SW 1271 (cell line): Measurements from ENCODE around the gene FDXR.
"Not testable (repeated sequence)": the region's sequence is repeated elsewhere in the genome, so short reads cannot be mapped to it uniquely, and the experiment has no call there.

Experiments
- DNase-seq, 2 experiments: peaks; one replicate each; lab custom pipeline; 2025; lab: John Stamatoyannopoulos, UW

The FDXR gene

GRCh38 chr17:74872313-74873036 is at the start of gene FDXR:
FDXR (minus strand) TSS chr17:74872994; CDS start chr17:74872944, 50 bp downstream.
- peak in 1 of 2 experiments; percentile 56 for DNase-seq

- DNase-seq, result no peak
Measured at GRCh38 chr17:74922172-74922571, 49.4 kb upstream of the FDXR start.

- no peak for DNase-seq
Measured at GRCh38 chr17:74921769-74922168, 49.0 kb upstream of the FDXR start.

GRCh38 chr17:74921026-74921681 is 48.4 kb upstream of the FDXR start:
- no peak for DNase-seq

- DNase-seq, result no peak
Measured at GRCh38 chr17:74920642-74921025, 47.8 kb upstream of the FDXR start.

- no peak for DNase-seq
Measured at GRCh38 chr17:74920306-74920620, 47.5 kb upstream of the FDXR start.

- DNase-seq, result no peak
Measured at GRCh38 chr17:74919440-74920305, 46.9 kb upstream of the FDXR start.

- DNase-seq, result no peak
Measured at GRCh38 chr17:74918906-74919305, 46.1 kb upstream of the FDXR start.

- DNase-seq, result no peak
Measured at GRCh38 chr17:74917430-74917829, 44.6 kb upstream of the FDXR start.

GRCh38 chr17:74916851-74917199 is 44.0 kb upstream of the FDXR start:
- DNase-seq, result no peak

- no peak for DNase-seq
Measured at GRCh38 chr17:74916136-74916850, 43.5 kb upstream of the FDXR start.

- not testable (repeated sequence) for DNase-seq
Measured at GRCh38 chr17:74911423-74911822, 38.6 kb upstream of the FDXR start.

GRCh38 chr17:74909097-74909496 is 36.3 kb upstream of the FDXR start:
- DNase-seq, result not testable (repeated sequence)

- no peak for DNase-seq
Measured at GRCh38 chr17:74907012-74907411, 34.2 kb upstream of the FDXR start.

GRCh38 chr17:74906214-74906793 is 33.5 kb upstream of the FDXR start:
- not testable (repeated sequence) for DNase-seq

- no peak for DNase-seq
Measured at GRCh38 chr17:74904687-74905409, 32.1 kb upstream of the FDXR start.

GRCh38 chr17:74903671-74904070 is 30.9 kb upstream of the FDXR start:
- DNase-seq, result no peak

GRCh38 chr17:74903034-74903433 is 30.2 kb upstream of the FDXR start:
- no peak for DNase-seq

GRCh38 chr17:74901353-74902135 is 28.8 kb upstream of the FDXR start:
- DNase-seq, result no peak

- no peak for DNase-seq
Measured at GRCh38 chr17:74900208-74900607, 27.4 kb upstream of the FDXR start.
